ENCODE results near the gene HADHB.
"Not testable (repeated sequence)": the region's sequence is repeated elsewhere in the genome, so short reads cannot be mapped to it uniquely, and the experiment has no call there.

Gene HADHB

DNA sequence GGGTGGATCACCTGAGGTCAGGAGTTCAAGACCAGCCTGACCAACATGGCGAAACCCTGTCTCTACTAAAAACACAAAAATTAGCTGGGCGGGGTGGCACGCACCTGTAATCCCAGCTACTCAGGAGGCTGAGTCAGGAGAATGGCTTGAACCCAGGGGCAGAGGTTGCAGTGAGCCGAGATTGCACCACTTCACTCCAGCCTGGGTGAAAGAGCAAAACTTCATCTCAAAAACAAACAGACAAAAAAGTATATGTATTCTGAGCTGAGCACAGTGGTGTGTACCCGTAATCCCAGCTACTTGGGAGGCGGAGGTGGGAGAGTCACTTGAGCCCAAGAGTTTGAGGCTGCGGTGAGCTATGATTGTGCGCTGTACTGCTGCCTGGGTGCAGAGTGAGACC is 86.6 kb downstream of the HADHB start:
- DNase-seq, result not testable (repeated sequence)

DNA sequence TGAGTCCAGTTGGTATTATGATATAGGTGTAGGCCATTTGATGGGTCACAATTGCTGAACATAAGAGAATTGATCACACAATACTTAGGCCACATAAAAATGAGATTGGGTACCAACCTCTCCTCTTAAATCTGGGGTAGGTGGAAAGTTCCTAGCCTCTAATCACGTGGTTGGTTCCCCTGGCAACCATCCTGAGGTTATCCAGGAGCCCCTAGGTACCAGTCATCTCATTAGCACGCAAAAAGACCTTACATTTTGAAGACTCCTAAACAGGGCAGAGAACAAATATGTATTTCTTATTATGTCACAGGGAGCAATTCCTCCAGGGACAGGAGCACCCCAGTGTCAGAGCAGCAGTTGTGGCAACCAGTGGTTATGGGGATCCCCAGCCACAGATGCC is 88.6 kb downstream of the HADHB start:
- no peak for DNase-seq

DNA sequence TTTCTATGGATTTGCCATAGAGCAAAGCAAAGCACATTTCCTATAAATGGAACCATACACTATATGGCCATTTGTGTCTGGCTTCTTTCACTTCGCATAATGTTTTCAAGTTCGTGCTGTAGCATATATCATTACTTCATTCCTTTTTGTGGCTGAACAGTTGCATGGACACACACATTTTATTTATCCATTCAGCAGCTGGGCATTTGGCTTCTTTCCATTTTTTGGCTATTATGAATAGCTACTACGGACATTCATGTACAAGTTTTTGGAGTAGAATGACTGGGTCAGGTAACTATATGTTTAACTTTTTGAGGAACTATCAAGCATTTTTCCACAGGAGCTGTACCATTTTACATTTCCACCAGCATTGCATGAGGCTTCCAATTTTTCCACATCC is 90.5 kb downstream of the HADHB start:
- no peak for DNase-seq

DNA sequence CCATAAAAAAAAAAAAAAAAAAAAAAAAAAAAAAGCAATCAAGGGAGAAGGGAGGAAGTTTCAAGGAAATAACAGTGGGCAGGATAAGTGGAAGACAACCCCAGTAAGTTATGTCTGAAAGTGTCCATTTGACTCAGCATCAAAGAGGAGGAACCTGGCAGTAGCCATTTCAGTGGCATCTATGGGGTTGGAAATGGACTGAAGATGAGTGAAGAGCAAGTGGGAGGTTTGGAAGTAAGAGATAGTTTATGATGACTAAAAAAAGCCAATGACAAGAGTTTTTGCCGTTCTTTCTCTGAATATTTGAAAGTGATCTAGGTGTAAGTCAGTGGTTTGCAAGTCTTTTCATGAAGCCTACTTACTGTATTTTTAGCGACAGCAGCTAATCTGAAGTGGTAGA is 92.0 kb downstream of the HADHB start:
- DNase-seq, result no peak

DNA sequence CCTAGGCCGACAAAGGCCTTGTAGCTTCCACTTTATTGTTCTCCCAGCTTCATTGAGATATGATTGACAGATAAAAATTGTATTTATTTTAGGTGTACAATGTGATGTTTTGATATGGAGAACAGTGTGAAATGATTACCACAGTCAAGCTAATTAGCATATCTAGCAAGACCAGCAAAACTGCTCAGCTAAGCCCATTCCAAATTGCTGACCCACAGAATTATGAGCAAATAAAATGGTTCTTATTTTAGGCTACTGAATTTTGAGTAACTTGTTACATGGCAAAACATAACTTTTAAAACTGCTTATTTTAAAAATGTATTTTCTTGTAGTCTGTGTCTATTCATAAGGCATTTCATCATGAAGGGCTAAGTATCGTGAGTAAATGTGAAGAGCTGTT is 92.6 kb downstream of the HADHB start:
- no peak for DNase-seq
